OCI-LY1 (cell line): ENCODE data around the gene ESRP2.

ENCODE experiments used
- H2AFZ ChIP-seq: fragments of 200-600 bp; sonication (generic), shearing (Covaris generic); 2 replicates; pipeline ENCODE4 v1.6.0; 2014; ENCODE audit warnings: antibody characterized with exemption, mild to moderate bottlenecking, low read length
- H3F3A ChIP-seq: fragments of 200-600 bp; sonication (generic), shearing (Covaris generic); 2 replicates; pipeline ENCODE4 v1.6.0; 2014; ENCODE audit warnings: mild to moderate bottlenecking, antibody characterized with exemption, low read length, moderate library complexity; ENCODE audit not compliant: insufficient read depth
- H3K27ac ChIP-seq: fragments of 200-600 bp; sonication (generic); 2 replicates; pipeline ENCODE4 v1.5.1; 2014; ENCODE audit warnings: low read length, mixed run types, mild to moderate bottlenecking, low read depth; ENCODE audit not compliant: poor library complexity, severe bottlenecking
- H3K27me3 ChIP-seq: fragments of 200-600 bp; sonication (generic); 2 replicates; pipeline ENCODE4 v1.6.0; 2014; ENCODE audit warnings: antibody characterized with exemption, mild to moderate bottlenecking, low read length, moderate library complexity; ENCODE audit not compliant: insufficient read depth
- H3K36me3 ChIP-seq: fragments of 200-600 bp; sonication (generic); 2 replicates; pipeline ENCODE4 v1.6.1; 2014; ENCODE audit warnings: mild to moderate bottlenecking, antibody characterized with exemption, low read length, moderate library complexity, mixed read lengths; ENCODE audit not compliant: insufficient read depth
- H3K4me1 ChIP-seq: fragments of 200-600 bp; sonication (generic); 2 replicates; pipeline ENCODE4 v1.5.1; 2014; ENCODE audit warnings: mild to moderate bottlenecking, low read length, moderate library complexity; ENCODE audit not compliant: insufficient read depth, severe bottlenecking
- H3K4me2 ChIP-seq: fragments of 200-600 bp; sonication (generic), shearing (Covaris generic); 2 replicates; pipeline ENCODE4 v1.6.1; 2014; ENCODE audit warnings: low read length
- H3K4me3 ChIP-seq: fragments of 200-600 bp; sonication (generic); 2 replicates; pipeline ENCODE4 v1.5.1; 2014; ENCODE audit warnings: low read length, low read depth, mild to moderate bottlenecking, mixed read lengths; ENCODE audit not compliant: poor library complexity, severe bottlenecking
- H3K79me2 ChIP-seq: fragments of 200-600 bp; shearing (Covaris generic); 2 replicates; pipeline ENCODE4 v1.6.1; 2016; ENCODE audit warnings: mixed run types, low read length, mixed read lengths; ENCODE audit not compliant: insufficient read depth
- H3K9ac ChIP-seq: fragments of 200-600 bp; sonication (generic), shearing (Covaris generic); 2 replicates; pipeline ENCODE4 v1.6.1; 2014; ENCODE audit warnings: mild to moderate bottlenecking, low read length, mixed read lengths
- H3K9me2 ChIP-seq: fragments of 200-600 bp; sonication (generic), shearing (Covaris generic); 2 replicates; pipeline ENCODE4 v1.6.1; 2014; ENCODE audit warnings: low read depth, mild to moderate bottlenecking, low read length, mixed read lengths
- H3K9me3 ChIP-seq: fragments of 200-600 bp; shearing (Covaris generic); 2 replicates; pipeline ENCODE4 v1.6.1; 2014; ENCODE audit warnings: low read length, mixed read lengths
- H4K20me1 ChIP-seq: fragments of 200-600 bp; sonication (generic), shearing (Covaris generic); 2 replicates; pipeline ENCODE4 v1.6.0; 2016; ENCODE audit warnings: mild to moderate bottlenecking, low read length; ENCODE audit not compliant: insufficient read depth
- CTCF ChIP-seq: fragments of 200-600 bp; sonication (generic), shearing (Covaris generic); IDR thresholded peaks from 2 replicates; pipeline ENCODE4 v1.5.1; 2017; ENCODE audit warnings: mild to moderate bottlenecking, antibody characterized with exemption, low read length, moderate library complexity, mixed read lengths
- EZH2 ChIP-seq: fragments of 200-600 bp; sonication (generic), shearing (Covaris generic); IDR thresholded peaks from 2 replicates; pipeline ENCODE4 v1.8.0; 2017; ENCODE audit warnings: borderline replicate concordance, mixed run types, mild to moderate bottlenecking, antibody characterized with exemption, low read length, moderate library complexity, mixed read lengths

Gene ESRP2

GRCh38 chr16:68281368-68282063 lies 45.6 kb upstream of the ESRP2 start:
- no peak overlapping the region for H3K4me3 ChIP-seq
- H3K9me2 ChIP-seq, result no peaks in the 10 kb centered on the region
- H3K36me3 ChIP-seq, result peaks cover 39% of the 10 kb centered on the region
- H3K27ac ChIP-seq, result peak overlapping the region; percentile 98
- peaks cover 1% of the 10 kb centered on the region; the same call in 1 of the 2 replicates for H3K79me2 ChIP-seq
- peak overlapping the region; percentile 40; the same call in 1 of the 2 replicates for H3K9ac ChIP-seq
- H3K4me1 ChIP-seq, result peaks cover 78% of the 10 kb centered on the region
- TF ChIP-seq EZH2 (no peak), CTCF (no peak)
- H3K4me2 ChIP-seq, result peak overlapping the region; percentile 57; the same call in 1 of the 2 replicates
- H3K27me3 ChIP-seq, result no peaks in the 10 kb centered on the region
- H3F3A ChIP-seq, result peaks cover 16% of the 10 kb centered on the region; the same call in 1 of the 2 replicates
- no peaks in the 10 kb centered on the region for H4K20me1 ChIP-seq
- no peak overlapping the region for H2AFZ ChIP-seq
- no peaks in the 10 kb centered on the region for H3K9me3 ChIP-seq

- TF ChIP-seq EZH2 (no peak), CTCF (no peak)
- Histone ChIP-seq H3K36me3 (peaks cover 40% of the 10 kb centered on the region), H3K4me2 (peak overlapping the region; percentile 57), H3K9me3 (no peaks in the 10 kb centered on the region), H3K9me2 (no peaks in the 10 kb centered on the region), H3K9ac (peak overlapping the region; percentile 59), H3K27me3 (no peaks in the 10 kb centered on the region), H2AFZ (no peak overlapping the region), H3K4me1 (peaks cover 78% of the 10 kb centered on the region), H4K20me1 (no peaks in the 10 kb centered on the region), H3F3A (peaks cover 22% of the 10 kb centered on the region; the same call in 1 of the 2 replicates), H3K79me2 (no peaks in the 10 kb centered on the region), H3K4me3 (peak overlapping the region; percentile 25), H3K27ac (peak overlapping the region; percentile 98)
Measured at GRCh38 chr16:68279726-68280558, 44.0 kb upstream of the ESRP2 start.

- Histone ChIP-seq H3K36me3 (peaks cover 41% of the 10 kb centered on the region), H3K4me2 (peak overlapping the region; percentile 54), H3K9me3 (no peaks in the 10 kb centered on the region), H3K4me1 (peaks cover 75% of the 10 kb centered on the region), H3K4me3 (peak overlapping the region; percentile 46), H3K9me2 (no peaks in the 10 kb centered on the region), H4K20me1 (no peaks in the 10 kb centered on the region), H2AFZ (no peak overlapping the region), H3K9ac (peak overlapping the region; percentile 61), H3K27ac (peak overlapping the region; percentile 98), H3F3A (peaks cover 6% of the 10 kb centered on the region; the same call in 1 of the 2 replicates), H3K79me2 (no peaks in the 10 kb centered on the region), H3K27me3 (no peaks in the 10 kb centered on the region)
- no peak for TF ChIP-seq CTCF
- TF ChIP-seq EZH2, result no peak
Measured at GRCh38 chr16:68276223-68276622, 40.3 kb upstream of the ESRP2 start.
